ENCODE measurements around the gene LMOD2.

GRCh38 chr7:123679614-123680013, 23.9 kb downstream of the LMOD2 start:
- no peak for TF ChIP-seq POLR2A (IDR thresholded peaks at IDR 0.05)
- no peak for TF ChIP-seq POLR2AphosphoS5 (IDR thresholded peaks at IDR 0.05)
- TF ChIP-seq CTCF (IDR thresholded peaks at IDR 0.05), result no peak
- no peak for TF ChIP-seq EP300 (IDR thresholded peaks at IDR 0.05)
